Neural progenitor cell (in vitro differentiated cells): ENCODE measurements around the gene ZNF653. TPM values are rescaled to one million over a fixed set of nuclear protein-coding genes. Genes with fewer than 3 reads are reported as not detected.

ENCODE experiments used
- DNase-seq: peaks from one replicate; pipeline ENCODE4 v3.0.0-alpha.2; 2016; ENCODE audit warnings: low spot score
- H2AFZ ChIP-seq: fragments of 200-600 bp; sonication (generic); replicated peaks from 2 replicates; pipeline ENCODE4 v1.6.1; 2016; ENCODE audit warnings: antibody characterized with exemption
- H3F3A ChIP-seq: fragments of 200-600 bp; sonication (generic); 2 replicates; pipeline ENCODE4 v1.6.1; 2016; ENCODE audit warnings: antibody characterized with exemption, low read depth
- H3K27ac ChIP-seq: fragments of 200-600 bp; sonication (generic); 2 replicates; pipeline ENCODE4 v1.5.1; 2016; ENCODE audit warnings: mild to moderate bottlenecking
- H3K27me3 ChIP-seq: fragments of 200-600 bp; sonication (generic); 2 replicates; pipeline ENCODE4 v1.6.1; 2016; ENCODE audit warnings: mild to moderate bottlenecking, moderate library complexity
- H3K36me3 ChIP-seq: fragments of 200-600 bp; sonication (generic); 2 replicates; pipeline ENCODE4 v1.5.1; 2016
- H3K4me1 ChIP-seq: fragments of 200-600 bp; sonication (generic); 2 replicates; pipeline ENCODE4 v1.6.1; 2016; ENCODE audit warnings: mixed run types
- H3K4me2 ChIP-seq: fragments of 200-600 bp; sonication (generic); 2 replicates; pipeline ENCODE4 v1.6.1; 2016
- H3K4me3 ChIP-seq: fragments of 200-600 bp; sonication (generic); 2 replicates; pipeline ENCODE4 v1.5.1; 2016
- H3K79me2 ChIP-seq: fragments of 200-600 bp; sonication (generic); 2 replicates; pipeline ENCODE4 v1.6.1; 2016; ENCODE audit warnings: low read depth
- H3K9ac ChIP-seq: fragments of 200-600 bp; sonication (generic); 2 replicates; pipeline ENCODE4 v1.6.1; 2016
- H3K9me3 ChIP-seq: fragments of 200-600 bp; sonication (generic); 2 replicates; pipeline ENCODE4 v1.5.1; 2016; ENCODE audit warnings: low read depth
- H4K20me1 ChIP-seq: fragments of 200-600 bp; sonication (generic); 2 replicates; pipeline ENCODE4 v1.6.1; 2016; ENCODE audit warnings: low read depth
- H3K27ac Mint-ChIP-seq: 3 replicates; pipeline ENCODE4 v1.8.0; 2021; ENCODE audit warnings: mixed read lengths
- H3K27me3 Mint-ChIP-seq: 2 replicates; pipeline ENCODE4 v1.8.0; 2022; ENCODE audit warnings: low read depth, mild to moderate bottlenecking, inconsistent platforms, moderate library complexity, mixed read lengths; ENCODE audit not compliant: insufficient read depth
- H3K36me3 Mint-ChIP-seq: 3 replicates; pipeline ENCODE4 v1.8.0; 2021; ENCODE audit warnings: mixed read lengths
- H3K4me1 Mint-ChIP-seq: 3 replicates; pipeline ENCODE4 v1.8.0; 2021; ENCODE audit warnings: mixed read lengths
- H3K4me3 Mint-ChIP-seq: 3 replicates; pipeline ENCODE4 v1.8.0; 2021; ENCODE audit warnings: mild to moderate bottlenecking, moderate library complexity, mixed read lengths
- H3K9me3 Mint-ChIP-seq: 3 replicates; pipeline ENCODE4 v1.8.0; 2020; ENCODE audit warnings: mixed read lengths
- EZH2 ChIP-seq: fragments of 200-600 bp; sonication (generic); IDR thresholded peaks from 2 replicates; pipeline ENCODE4 v1.6.1; 2017; ENCODE audit warnings: antibody characterized with exemption, mild to moderate bottlenecking, moderate library complexity
- EZH2phosphoT487 ChIP-seq: fragments of 200-600 bp; sonication (generic); IDR thresholded peaks from 2 replicates; pipeline ENCODE4 v1.6.1; 2017; ENCODE audit warnings: antibody characterized with exemption
- total RNA-seq: library from RNA; depleted of rRNA; stranded (reverse); fragments of >200 nt; gene quantifications from 2 replicates; pipeline ENCODE4 v1.2.3, GENCODE V29; 2015; ENCODE audit warnings: low replicate concordance
- TF ChIP-seq, protein P1 (sequence below): fragments of 200-600 bp; sonication (generic); IDR thresholded peaks from 2 replicates; pipeline ENCODE4 v1.5.1; 2017; ENCODE audit warnings: antibody characterized with exemption, mild to moderate bottlenecking

ZNF653 gene
- total RNA-seq, 1 donor from 2014 or later, result 3.4 TPM

DNA sequence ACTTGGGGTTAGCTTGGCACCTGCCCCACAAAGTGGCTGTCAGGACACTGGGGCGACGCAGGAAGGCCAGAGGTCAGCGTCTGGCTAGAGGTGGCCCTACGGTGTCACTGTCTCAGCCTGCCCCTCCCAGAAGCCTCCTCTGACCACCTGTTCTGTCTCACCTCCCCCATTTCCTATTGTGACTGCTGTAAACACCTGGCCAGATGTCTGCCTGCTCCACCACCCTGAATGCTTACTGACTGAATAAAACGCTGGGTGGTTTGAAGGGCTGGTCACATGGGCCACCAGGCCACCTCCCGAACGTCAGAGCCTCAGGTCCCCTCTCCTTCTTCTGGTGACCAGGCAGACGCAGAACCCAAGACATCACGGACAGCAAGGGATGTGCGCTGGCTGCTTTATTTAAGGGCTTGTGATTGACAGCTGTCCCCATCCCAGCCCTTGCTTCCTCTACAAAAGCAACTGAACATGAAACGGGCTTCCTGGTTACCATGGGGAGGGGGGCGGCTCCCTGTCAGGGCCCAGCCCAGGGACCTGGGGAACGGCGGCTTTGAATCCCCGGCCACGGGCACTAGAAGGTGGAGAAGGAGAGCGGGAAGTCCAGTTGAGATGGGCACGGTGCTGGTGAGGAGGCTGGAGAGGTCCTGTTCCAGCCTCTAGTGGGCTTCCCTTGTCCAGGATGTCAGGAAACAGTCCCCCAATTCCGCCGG lies 47.2 kb upstream of the ZNF653 start:
- peaks cover 6% of the 10 kb centered on the region for H3K4me1 Mint-ChIP-seq
- Histone ChIP-seq H3K27me3 (no peaks in the 10 kb centered on the region), H3K4me3 (no peak overlapping the region), H3K27ac (no peak overlapping the region), H3F3A (no peaks in the 10 kb centered on the region), H3K9ac (no peak overlapping the region), H4K20me1 (peaks cover 12% of the 10 kb centered on the region), H3K79me2 (peaks cover 29% of the 10 kb centered on the region), H2AFZ (no peak overlapping the region), H3K9me3 (no peaks in the 10 kb centered on the region), H3K4me2 (no peak overlapping the region), H3K36me3 (no peaks in the 10 kb centered on the region), H3K4me1 (peaks cover under 1% of the 10 kb centered on the region)
- no peak for DNase-seq
- H3K4me3 Mint-ChIP-seq, result no peak overlapping the region
- no peaks in the 10 kb centered on the region for H3K9me3 Mint-ChIP-seq
- H3K27ac Mint-ChIP-seq, result no peak overlapping the region
- peaks cover 11% of the 10 kb centered on the region for H3K36me3 Mint-ChIP-seq
- TF ChIP-seq EZH2 (no peak), EZH2phosphoT487 (no peak)
- TF ChIP-seq, protein P1, sequence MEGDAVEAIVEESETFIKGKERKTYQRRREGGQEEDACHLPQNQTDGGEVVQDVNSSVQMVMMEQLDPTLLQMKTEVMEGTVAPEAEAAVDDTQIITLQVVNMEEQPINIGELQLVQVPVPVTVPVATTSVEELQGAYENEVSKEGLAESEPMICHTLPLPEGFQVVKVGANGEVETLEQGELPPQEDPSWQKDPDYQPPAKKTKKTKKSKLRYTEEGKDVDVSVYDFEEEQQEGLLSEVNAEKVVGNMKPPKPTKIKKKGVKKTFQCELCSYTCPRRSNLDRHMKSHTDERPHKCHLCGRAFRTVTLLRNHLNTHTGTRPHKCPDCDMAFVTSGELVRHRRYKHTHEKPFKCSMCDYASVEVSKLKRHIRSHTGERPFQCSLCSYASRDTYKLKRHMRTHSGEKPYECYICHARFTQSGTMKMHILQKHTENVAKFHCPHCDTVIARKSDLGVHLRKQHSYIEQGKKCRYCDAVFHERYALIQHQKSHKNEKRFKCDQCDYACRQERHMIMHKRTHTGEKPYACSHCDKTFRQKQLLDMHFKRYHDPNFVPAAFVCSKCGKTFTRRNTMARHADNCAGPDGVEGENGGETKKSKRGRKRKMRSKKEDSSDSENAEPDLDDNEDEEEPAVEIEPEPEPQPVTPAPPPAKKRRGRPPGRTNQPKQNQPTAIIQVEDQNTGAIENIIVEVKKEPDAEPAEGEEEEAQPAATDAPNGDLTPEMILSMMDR, result no peak
- peaks cover 2% of the 10 kb centered on the region for H3K27me3 Mint-ChIP-seq

DNA sequence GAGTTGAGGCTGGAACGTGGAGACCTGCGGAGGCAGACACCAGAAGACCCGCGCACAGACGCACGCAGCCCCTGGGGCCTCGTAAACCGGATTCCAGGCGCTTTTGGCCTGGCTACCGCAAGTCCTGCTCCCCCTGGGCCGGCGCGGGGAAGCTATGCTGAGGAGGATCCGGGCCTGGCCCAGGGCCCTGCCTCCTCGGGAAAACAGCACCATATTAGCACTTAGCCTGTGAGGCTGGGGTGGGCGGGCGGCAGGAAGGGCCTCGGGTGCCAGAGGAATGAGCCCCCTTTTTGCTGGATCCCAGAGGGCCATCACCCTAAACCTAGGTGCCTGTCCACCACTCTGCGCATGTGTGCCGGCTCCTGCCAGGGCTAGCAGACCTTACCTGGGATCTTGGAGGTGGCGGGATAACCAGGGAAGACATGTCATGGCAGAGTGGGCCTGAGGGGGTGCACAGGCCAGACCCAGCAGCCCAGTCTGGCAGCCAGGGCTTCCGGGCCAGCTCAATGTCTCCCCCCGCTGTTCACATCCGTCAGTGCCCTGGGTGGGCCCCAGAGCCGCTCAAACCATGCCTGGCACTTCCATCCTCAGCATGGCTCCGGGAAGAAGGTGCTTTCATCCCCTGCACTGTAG lies 46.1 kb upstream of the ZNF653 start:
- Mint-ChIP-seq H3K27ac (no peak overlapping the region), H3K4me1 (peaks cover under 1% of the 10 kb centered on the region), H3K9me3 (no peaks in the 10 kb centered on the region), H3K4me3 (no peak overlapping the region), H3K27me3 (peaks cover 2% of the 10 kb centered on the region), H3K36me3 (peaks cover 8% of the 10 kb centered on the region)
- Histone ChIP-seq H3F3A (no peaks in the 10 kb centered on the region), H3K27me3 (no peaks in the 10 kb centered on the region), H3K9ac (no peak overlapping the region), H3K4me3 (no peak overlapping the region), H3K4me2 (no peak overlapping the region), H4K20me1 (peaks cover 3% of the 10 kb centered on the region), H3K79me2 (peaks cover 18% of the 10 kb centered on the region), H3K36me3 (no peaks in the 10 kb centered on the region), H2AFZ (no peak overlapping the region), H3K27ac (no peak overlapping the region), H3K9me3 (no peaks in the 10 kb centered on the region), H3K4me1 (no peaks in the 10 kb centered on the region)
- TF ChIP-seq EZH2, result no peak
- TF ChIP-seq, protein P1, result peak; percentile 56
- peak; percentile 47 for DNase-seq

DNA sequence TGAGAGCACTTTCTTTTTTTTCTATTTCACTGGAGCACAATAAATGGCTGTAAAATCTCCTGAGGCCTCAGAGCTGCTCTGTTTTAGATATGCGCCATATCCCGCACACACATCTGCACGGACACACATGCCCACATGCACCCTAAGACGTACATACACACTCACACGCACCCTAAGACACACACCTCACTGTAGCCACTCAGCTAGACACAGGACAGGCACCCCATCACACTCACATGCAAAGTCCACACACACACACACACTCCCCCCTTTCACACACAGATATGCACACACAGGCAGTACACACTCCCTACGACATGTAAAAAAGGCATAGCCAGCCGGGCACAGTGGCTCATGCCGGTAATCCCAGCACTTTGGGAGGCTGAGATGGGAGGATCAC lies 44.6 kb upstream of the ZNF653 start:
- H3K36me3 ChIP-seq, result no peaks in the 10 kb centered on the region
- no peaks in the 10 kb centered on the region for H3K4me1 ChIP-seq
- no peak overlapping the region for H3K4me3 ChIP-seq
- H3K27ac ChIP-seq, result no peak overlapping the region
- DNase-seq, result no peak
- peaks cover 5% of the 10 kb centered on the region for H3K4me1 Mint-ChIP-seq
- H3K4me3 Mint-ChIP-seq, result no peak overlapping the region
- no peaks in the 10 kb centered on the region for H3K9me3 Mint-ChIP-seq
- no peak overlapping the region for H3K4me2 ChIP-seq
- H3K9ac ChIP-seq, result no peak overlapping the region
- H3F3A ChIP-seq, result no peaks in the 10 kb centered on the region
- H3K9me3 ChIP-seq, result no peaks in the 10 kb centered on the region
- H3K27me3 Mint-ChIP-seq, result peaks cover 4% of the 10 kb centered on the region
- H2AFZ ChIP-seq, result no peak overlapping the region
- H3K27me3 ChIP-seq, result no peaks in the 10 kb centered on the region
- H3K79me2 ChIP-seq, result peaks cover 3% of the 10 kb centered on the region
- H3K27ac Mint-ChIP-seq, result peak overlapping the region; percentile 30
- peaks cover 5% of the 10 kb centered on the region for H3K36me3 Mint-ChIP-seq
- H4K20me1 ChIP-seq, result no peaks in the 10 kb centered on the region
- TF ChIP-seq EZH2 (no peak), EZH2phosphoT487 (no peak)
- TF ChIP-seq, protein P1, result no peak
